ENCODE data around the gene OR6C2.
"Not testable (repeated sequence)": the region's sequence is repeated elsewhere in the genome, so short reads cannot be mapped to it uniquely, and the experiment has no call there.

OR6C2 gene

DNA sequence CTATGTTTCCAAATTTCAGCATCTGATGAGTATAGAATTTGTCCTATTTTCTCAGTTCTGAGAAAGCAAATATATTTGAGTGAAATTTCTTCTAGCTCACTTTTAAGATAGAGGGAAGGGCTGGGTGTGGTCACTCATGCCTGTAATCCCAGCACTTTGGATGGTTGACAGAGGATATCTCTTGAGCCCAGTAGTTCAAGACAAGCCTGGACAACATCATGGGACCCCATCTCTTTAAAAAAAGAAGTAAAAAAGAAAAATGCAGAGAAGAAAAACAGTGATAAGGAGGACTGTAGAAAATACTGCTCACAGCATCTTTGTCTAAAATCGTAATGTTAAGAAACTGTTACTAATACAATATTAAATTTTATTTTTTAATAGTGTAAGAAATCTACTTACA lies 28.4 kb downstream of the OR6C2 start:
- no peaks in the 10 kb centered on the region for H3K36me3 ChIP-seq (ENCODE audit: control insufficient read depth in 4 of 4, insufficient read depth in 4 of 4, low read length in 3 of 4)
- peaks cover 0 to 4% (median 0%) of the 10 kb centered on the region in 5 experiments for H3K27me3 ChIP-seq (replicated peaks in 2 of 5; ENCODE audit: control insufficient read depth in 4 of 5, insufficient read depth in 5 of 5, low read length in 4 of 5)
- DNase-seq, result no peak
- no peaks in the 10 kb centered on the region for H3K4me1 ChIP-seq (ENCODE audit: control extremely low read depth in 1 of 4, control insufficient read depth in 4 of 4, insufficient read depth in 4 of 4, low read length in 3 of 4)
- POLR2A ChIA-PET, result no interaction called here
- H3K27ac ChIP-seq (ENCODE audit: insufficient read depth in 1 of 2, low read depth in 1 of 2, low read length in 2 of 2, poor library complexity in 1 of 2, severe bottlenecking in 2 of 2), result no peak overlapping the region
- WGBS (ENCODE audit: insufficient coverage), result no CpG with 5 or more reads among the region's 1 CpG
- H3K9me3 ChIP-seq (ENCODE audit: control extremely low read depth in 1 of 5, control insufficient read depth in 4 of 5, insufficient read depth in 2 of 5, low read depth in 1 of 5, low read length in 4 of 5), result no peaks in the 10 kb centered on the region
- H3K4me3 ChIP-seq (ENCODE audit: control insufficient read depth in 1 of 7, extremely low read depth in 1 of 7, insufficient read depth in 4 of 7, low read depth in 2 of 7, low read length in 6 of 7), result no peak overlapping the region
- CTCF ChIA-PET, result no interaction called here

DNA sequence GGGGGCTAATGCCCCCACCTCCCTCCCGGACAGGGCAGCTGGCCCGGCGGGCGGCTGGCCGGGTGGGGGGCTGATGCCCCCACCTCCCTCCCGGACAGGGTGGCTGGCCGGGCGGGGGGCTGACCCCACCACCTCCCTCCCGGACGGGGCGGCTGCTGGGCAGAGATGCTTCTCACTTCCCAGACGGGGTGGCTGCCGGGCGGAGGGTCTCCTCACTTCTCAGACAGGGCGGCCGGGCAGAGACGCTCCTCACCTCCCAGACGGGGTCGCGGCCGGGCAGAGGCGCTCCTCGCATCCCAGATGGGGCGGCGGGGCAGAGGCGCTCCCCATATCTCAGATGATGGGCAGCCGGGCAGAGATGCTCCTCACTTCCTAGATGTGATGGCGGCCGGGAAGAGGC lies 35.3 kb downstream of the OR6C2 start:
- H3K27me3 ChIP-seq (replicated peaks in 2 of 5; ENCODE audit: control insufficient read depth in 4 of 5, insufficient read depth in 5 of 5, low read length in 4 of 5); H3K27ac ChIP-seq (ENCODE audit: insufficient read depth in 1 of 2, low read depth in 1 of 2, low read length in 2 of 2, poor library complexity in 1 of 2, severe bottlenecking in 2 of 2); H3K4me3 ChIP-seq (ENCODE audit: control insufficient read depth in 1 of 7, extremely low read depth in 1 of 7, insufficient read depth in 4 of 7, low read depth in 2 of 7, low read length in 6 of 7); H3K36me3 ChIP-seq (ENCODE audit: control insufficient read depth in 4 of 4, insufficient read depth in 4 of 4, low read length in 3 of 4); POLR2A ChIA-PET; H3K9me3 ChIP-seq (ENCODE audit: control extremely low read depth in 1 of 5, control insufficient read depth in 4 of 5, insufficient read depth in 2 of 5, low read depth in 1 of 5, low read length in 4 of 5); DNase-seq; CTCF ChIA-PET; H3K4me1 ChIP-seq (ENCODE audit: control extremely low read depth in 1 of 4, control insufficient read depth in 4 of 4, insufficient read depth in 4 of 4, low read length in 3 of 4): not testable (repeated sequence)
- WGBS (ENCODE audit: insufficient coverage), result no CpG with 5 or more reads among the region's 29 CpGs

- CTCF ChIA-PET; POLR2A ChIA-PET; H3K27ac ChIP-seq (ENCODE audit: insufficient read depth in 1 of 2, low read depth in 1 of 2, low read length in 2 of 2, poor library complexity in 1 of 2, severe bottlenecking in 2 of 2); H3K36me3 ChIP-seq (ENCODE audit: control insufficient read depth in 4 of 4, insufficient read depth in 4 of 4, low read length in 3 of 4); DNase-seq; H3K4me1 ChIP-seq (ENCODE audit: control extremely low read depth in 1 of 4, control insufficient read depth in 4 of 4, insufficient read depth in 4 of 4, low read length in 3 of 4); H3K4me3 ChIP-seq (ENCODE audit: control insufficient read depth in 1 of 7, extremely low read depth in 1 of 7, insufficient read depth in 4 of 7, low read depth in 2 of 7, low read length in 6 of 7); H3K9me3 ChIP-seq (ENCODE audit: control extremely low read depth in 1 of 5, control insufficient read depth in 4 of 5, insufficient read depth in 2 of 5, low read depth in 1 of 5, low read length in 4 of 5); H3K27me3 ChIP-seq (replicated peaks in 2 of 5; ENCODE audit: control insufficient read depth in 4 of 5, insufficient read depth in 5 of 5, low read length in 4 of 5): not testable (repeated sequence)
- 80% methylated on average over 1 of the region's 13 CpGs for WGBS (ENCODE audit: insufficient coverage)
Measured at GRCh38 chr12:55484284-55484683, 40.4 kb downstream of the OR6C2 start.

DNA sequence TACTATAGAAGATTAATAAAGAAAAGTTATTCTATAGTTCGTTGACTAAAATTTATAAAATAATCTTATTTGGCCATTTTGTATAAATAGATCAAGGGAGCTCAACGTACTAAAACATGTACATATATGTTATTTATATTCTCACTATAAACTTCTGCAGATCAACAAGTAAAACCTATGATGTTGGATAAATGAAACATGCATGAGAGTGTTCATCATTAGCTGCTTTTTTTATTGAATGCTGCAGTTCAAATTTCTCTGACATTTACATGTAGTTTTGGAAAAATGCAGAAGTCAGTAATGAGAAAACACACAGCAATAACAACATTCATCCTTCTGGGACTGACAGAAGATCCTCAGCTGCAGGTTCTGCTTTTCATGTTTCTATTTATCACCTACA lies 48.2 kb downstream of the OR6C2 start, which contains the start of gene OR6C68:
Gene OR6C68 (plus strand): TSS at position 301 of the 400 bp plus-strand sequence. CDS start 0 bp downstream, at position 301.
- no peak for DNase-seq
- no peaks in the 10 kb centered on the region for H3K27me3 ChIP-seq (replicated peaks in 2 of 5; ENCODE audit: control insufficient read depth in 4 of 5, insufficient read depth in 5 of 5, low read length in 4 of 5)
- ChIA-PET POLR2A (no interaction called here), CTCF (no interaction called here)
- no peaks in the 10 kb centered on the region for H3K9me3 ChIP-seq (ENCODE audit: control extremely low read depth in 1 of 5, control insufficient read depth in 4 of 5, insufficient read depth in 2 of 5, low read depth in 1 of 5, low read length in 4 of 5)
- H3K4me3 ChIP-seq (ENCODE audit: control insufficient read depth in 1 of 7, extremely low read depth in 1 of 7, insufficient read depth in 4 of 7, low read depth in 2 of 7, low read length in 6 of 7), result no peak within 1 kb of the TSS
- H3K36me3 ChIP-seq (ENCODE audit: control insufficient read depth in 4 of 4, insufficient read depth in 4 of 4, low read length in 3 of 4), result no peaks in the 10 kb centered on the region
- no CpG with 5 or more reads among the region's 2 CpGs for WGBS (ENCODE audit: insufficient coverage)
- H3K4me1 ChIP-seq (ENCODE audit: control extremely low read depth in 1 of 4, control insufficient read depth in 4 of 4, insufficient read depth in 4 of 4, low read length in 3 of 4), result no peaks in the 10 kb centered on the region
- no peak within 1 kb of the TSS for H3K27ac ChIP-seq (ENCODE audit: insufficient read depth in 1 of 2, low read depth in 1 of 2, low read length in 2 of 2, poor library complexity in 1 of 2, severe bottlenecking in 2 of 2)

DNA sequence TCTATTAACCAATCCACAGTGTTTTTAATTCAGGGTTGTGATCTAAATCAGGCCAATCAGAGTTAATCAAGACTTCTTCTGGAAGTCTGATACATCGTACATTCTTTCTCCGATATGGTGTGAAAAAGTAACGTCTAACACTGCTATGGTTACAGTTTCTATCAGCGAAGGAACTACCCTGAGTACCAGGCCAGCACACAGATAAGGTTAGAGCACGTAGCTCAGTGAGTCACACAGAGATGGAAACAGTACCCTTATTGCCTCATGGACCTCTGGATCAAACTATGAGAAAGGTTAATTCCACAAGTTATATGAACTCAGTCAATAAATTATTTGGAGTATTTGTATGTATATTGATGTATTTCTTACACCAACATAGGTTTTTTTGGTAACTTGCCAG lies 51.6 kb downstream of the OR6C2 start:
- Histone ChIP-seq H3K4me3 (ENCODE audit: control insufficient read depth in 1 of 7, extremely low read depth in 1 of 7, insufficient read depth in 4 of 7, low read depth in 2 of 7, low read length in 6 of 7) (no peak overlapping the region), H3K36me3 (ENCODE audit: control insufficient read depth in 4 of 4, insufficient read depth in 4 of 4, low read length in 3 of 4) (no peaks in the 10 kb centered on the region), H3K27ac (ENCODE audit: insufficient read depth in 1 of 2, low read depth in 1 of 2, low read length in 2 of 2, poor library complexity in 1 of 2, severe bottlenecking in 2 of 2) (no peak overlapping the region), H3K27me3 (replicated peaks in 2 of 5; ENCODE audit: control insufficient read depth in 4 of 5, insufficient read depth in 5 of 5, low read length in 4 of 5) (peaks cover 0 to 2% (median 0%) of the 10 kb centered on the region in 5 experiments), H3K9me3 (ENCODE audit: control extremely low read depth in 1 of 5, control insufficient read depth in 4 of 5, insufficient read depth in 2 of 5, low read depth in 1 of 5, low read length in 4 of 5) (no peaks in the 10 kb centered on the region), H3K4me1 (ENCODE audit: control extremely low read depth in 1 of 4, control insufficient read depth in 4 of 4, insufficient read depth in 4 of 4, low read length in 3 of 4) (no peaks in the 10 kb centered on the region)
- ChIA-PET CTCF (no interaction called here), POLR2A (no interaction called here)
- no peak for DNase-seq
- 92% methylated on average over 5 of the region's 5 CpGs for WGBS (ENCODE audit: insufficient coverage)

- Histone ChIP-seq H3K9me3 (ENCODE audit: control extremely low read depth in 1 of 5, control insufficient read depth in 4 of 5, insufficient read depth in 2 of 5, low read depth in 1 of 5, low read length in 4 of 5) (no peaks in the 10 kb centered on the region), H3K27me3 (replicated peaks in 2 of 5; ENCODE audit: control insufficient read depth in 4 of 5, insufficient read depth in 5 of 5, low read length in 4 of 5) (peaks cover 0 to 4% (median 2%) of the 10 kb centered on the region in 5 experiments), H3K36me3 (ENCODE audit: control insufficient read depth in 4 of 4, insufficient read depth in 4 of 4, low read length in 3 of 4) (no peaks in the 10 kb centered on the region), H3K4me1 (ENCODE audit: control extremely low read depth in 1 of 4, control insufficient read depth in 4 of 4, insufficient read depth in 4 of 4, low read length in 3 of 4) (no peaks in the 10 kb centered on the region), H3K4me3 (ENCODE audit: control insufficient read depth in 1 of 7, extremely low read depth in 1 of 7, insufficient read depth in 4 of 7, low read depth in 2 of 7, low read length in 6 of 7) (no peak overlapping the region), H3K27ac (ENCODE audit: insufficient read depth in 1 of 2, low read depth in 1 of 2, low read length in 2 of 2, poor library complexity in 1 of 2, severe bottlenecking in 2 of 2) (no peak overlapping the region)
- CTCF ChIA-PET, result no interaction called here
- POLR2A ChIA-PET, result no interaction called here
- DNase-seq, result no peak
- WGBS (ENCODE audit: insufficient coverage), result 100% methylated on average over 4 of the region's 4 CpGs
Measured at GRCh38 chr12:55499231-55499630, 55.4 kb downstream of the OR6C2 start.

DNA sequence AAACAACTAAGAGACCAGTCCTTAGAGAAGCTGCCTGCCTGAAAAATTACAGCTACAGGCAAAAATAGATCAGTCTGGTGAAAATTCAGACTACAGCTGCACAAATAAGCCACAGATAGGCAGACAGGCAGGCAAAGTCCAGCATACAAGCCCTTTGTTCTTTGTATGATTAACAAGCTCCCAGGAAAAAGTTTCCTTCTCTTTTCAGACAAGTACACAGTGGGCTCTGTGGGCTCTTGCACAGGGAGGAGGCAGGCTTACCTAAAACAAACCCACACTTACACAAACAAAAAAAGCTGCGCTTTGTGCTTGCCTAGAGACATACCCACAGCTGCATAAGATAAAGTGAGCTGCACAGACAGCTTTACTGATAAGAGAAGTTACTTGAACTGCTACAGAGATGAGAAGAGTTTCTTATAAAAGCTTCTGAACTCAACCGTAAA lies 56.0 kb downstream of the OR6C2 start:
- Histone ChIP-seq H3K27ac (ENCODE audit: insufficient read depth in 1 of 2, low read depth in 1 of 2, low read length in 2 of 2, poor library complexity in 1 of 2, severe bottlenecking in 2 of 2) (no peak overlapping the region), H3K27me3 (replicated peaks in 2 of 5; ENCODE audit: control insufficient read depth in 4 of 5, insufficient read depth in 5 of 5, low read length in 4 of 5) (peaks cover 0 to 4% (median 2%) of the 10 kb centered on the region in 5 experiments), H3K36me3 (ENCODE audit: control insufficient read depth in 4 of 4, insufficient read depth in 4 of 4, low read length in 3 of 4) (no peaks in the 10 kb centered on the region), H3K9me3 (ENCODE audit: control extremely low read depth in 1 of 5, control insufficient read depth in 4 of 5, insufficient read depth in 2 of 5, low read depth in 1 of 5, low read length in 4 of 5) (no peaks in the 10 kb centered on the region), H3K4me3 (ENCODE audit: control insufficient read depth in 1 of 7, extremely low read depth in 1 of 7, insufficient read depth in 4 of 7, low read depth in 2 of 7, low read length in 6 of 7) (no peak overlapping the region), H3K4me1 (ENCODE audit: control extremely low read depth in 1 of 4, control insufficient read depth in 4 of 4, insufficient read depth in 4 of 4, low read length in 3 of 4) (no peaks in the 10 kb centered on the region)
- CTCF ChIA-PET, result no interaction called here
- POLR2A ChIA-PET, result no interaction called here
- peak in 2 of 3 donors; percentile 1 to 17 for DNase-seq
- 80% methylated on average over 1 of the region's 2 CpGs for WGBS (ENCODE audit: insufficient coverage)

Measured in common myeloid progenitor, CD34-positive (primary cell).